K562 (cell line): Measurements from ENCODE around the gene NDUFV2. TPM values are rescaled to one million over a fixed set of nuclear protein-coding genes. Genes with fewer than 3 reads are reported as not detected.

Source experiments
- HCFC1 ChIP-seq: IDR thresholded peaks from 2 replicates; pipeline ENCODE4 v1.6.1; 2012; ENCODE audit warnings: low read depth, low read length, improper control_type of control experiment
- HDAC1 ChIP-seq, 2 experiments: fragments of 450-650 bp; IDR thresholded peaks; 2 replicates each; pipeline ENCODE4 v1.6.1; 2016 to 2017; ENCODE audit warnings: inconsistent platforms in 1 of 2, mild to moderate bottlenecking in 1 of 2, moderate library complexity in 1 of 2
- HEY1 ChIP-seq: fragments of 250-450 bp; sonication (Bioruptor Pico); IDR thresholded peaks from 2 replicates; pipeline ENCODE4 v1.5.0; 2020; ENCODE audit warnings: mild to moderate bottlenecking, moderate library complexity, borderline replicate concordance
- HIVEP1 ChIP-seq: fragments of 250-450 bp; sonication (Bioruptor Pico); IDR thresholded peaks from 2 replicates; pipeline ENCODE4 v1.4.0; 2020; ENCODE audit warnings: mild to moderate bottlenecking
- HMG20B ChIP-seq: fragments of 250-450 bp; sonication (Bioruptor Pico); IDR thresholded peaks from 2 replicates; pipeline ENCODE4 v1.5.0; 2021; ENCODE audit warnings: mild to moderate bottlenecking
- ILK ChIP-seq: fragments of 450-650 bp; IDR thresholded peaks from 2 replicates; pipeline ENCODE4 v1.6.1; 2016; ENCODE audit warnings: missing genetic modification characterization, low read depth, mild to moderate bottlenecking, missing compliant biosample characterization, moderate library complexity, borderline replicate concordance
- MAZ ChIP-seq, 2 experiments: fragments of 450-650 bp in 1 of 2; sonication (generic) in 1 of 2; formaldehyde crosslinking; IDR thresholded peaks in 1 of 2; conservative IDR thresholded peaks in 1 of 2; 2 replicates each; pipeline versions ENCODE4 v1.4.0 to v1.5.0; 2020; ENCODE audit warnings: mild to moderate bottlenecking in 1 of 2, missing genetic modification reagents in 1 of 2
- NELFE ChIP-seq: IDR thresholded peaks from 2 replicates; pipeline ENCODE4 v1.6.1; 2011; ENCODE audit warnings: mild to moderate bottlenecking; ENCODE audit not compliant: insufficient read depth, insufficient read length
- PML ChIP-seq: IDR thresholded peaks from 2 replicates; pipeline ENCODE4 v1.6.1; 2012; ENCODE audit warnings: low read length, inconsistent platforms
- RCOR1 ChIP-seq, 2 experiments: IDR thresholded peaks; 2 replicates each; pipeline ENCODE4 v1.6.1; 2012; ENCODE audit warnings: low read depth in 2 of 2, low read length in 2 of 2, borderline replicate concordance in 1 of 2, improper control_type of control experiment in 1 of 2
- TSC22D4 ChIP-seq: fragments of 450-650 bp; IDR thresholded peaks from 2 replicates; pipeline ENCODE4 v1.6.1; 2016; ENCODE audit warnings: missing genetic modification characterization, missing biosample characterization, control low read depth
- ZNF143 ChIP-seq: sonication (generic); formaldehyde crosslinking; IDR thresholded peaks from 2 replicates; pipeline ENCODE4 v1.9.0; 2022; ENCODE audit warnings: mild to moderate bottlenecking, missing genetic modification reagents
- ZNF165 ChIP-seq: fragments of 250-450 bp; sonication (Bioruptor Pico); IDR thresholded peaks from 2 replicates; pipeline ENCODE4 v1.4.0; 2020; ENCODE audit warnings: borderline replicate concordance
- ZNF224 ChIP-seq: sonication (generic); formaldehyde crosslinking; IDR thresholded peaks from 2 replicates; pipeline ENCODE4 v1.8.0; 2022; ENCODE audit warnings: mild to moderate bottlenecking, missing genetic modification reagents
- ZNF695 ChIP-seq: fragments of 450-650 bp; formaldehyde crosslinking; IDR thresholded peaks from 2 replicates; pipeline ENCODE4 v1.4.0; 2020; ENCODE audit warnings: mild to moderate bottlenecking, moderate library complexity
- polyA plus RNA-seq, 8 experiments: library from polyadenylated mRNA; depleted of rRNA in 4 of 8; stranded (reverse) in 5 of 8; unstranded in 3 of 8; fragments of >200 nt; fragmentation: Nextera tagmentation in 2 of 8; fragmentation: Illumina TruSeq in 1 of 8; extraction: Ambion mirVana in 2 of 8; extraction: Trizol in 1 of 8; gene quantifications; 2 replicates each; pipeline versions ENCODE4 v1.2.1 to v1.2.3, GENCODE V29; 2011 to 2014; ENCODE audit warnings: inconsistent platforms in 1 of 8, missing spikeins in 1 of 8
- total RNA-seq, 7 experiments: library from RNA; depleted of rRNA in 6 of 7; stranded (reverse); fragments of >200 nt in 6 of 7; fragmentation: Illumina TruSeq in 2 of 7; extraction: Trizol in 2 of 7; gene quantifications; 2 replicates each; pipeline versions ENCODE4 v1.2.1 to v1.2.3, GENCODE V29; 2011 to 2021; ENCODE audit warnings: low replicate concordance in 1 of 7
- TF ChIP-seq, protein P1 (sequence below), 3 experiments: IDR thresholded peaks in 2 of 3; conservative IDR thresholded peaks in 1 of 3; 2 replicates each; pipeline ENCODE4 v1.5.1; 2011 to 2012; ENCODE audit warnings: low read length in 3 of 3, mild to moderate bottlenecking in 3 of 3, control low read depth in 2 of 3, improper control_type of control experiment in 1 of 3, inconsistent platforms in 1 of 3, low read depth in 1 of 3, mixed read lengths in 1 of 3, moderate library complexity in 1 of 3; ENCODE audit not compliant: insufficient read depth in 2 of 3
- TF ChIP-seq, protein P2 (sequence below): IDR thresholded peaks from 3 replicates; pipeline ENCODE4 v1.6.1; 2011; ENCODE audit warnings: borderline replicate concordance, mild to moderate bottlenecking; ENCODE audit not compliant: insufficient read length, insufficient read depth
- TF ChIP-seq, protein P3 (sequence below), 2 experiments: fragments of 250-450 bp in 1 of 2; fragments of 450-650 bp in 1 of 2; sonication (Bioruptor Pico) in 1 of 2; IDR thresholded peaks; 2 replicates each; pipeline versions ENCODE4 v1.6.1 to v1.8.0; 2016 to 2021; ENCODE audit warnings: mild to moderate bottlenecking in 2 of 2, moderate library complexity in 2 of 2, missing compliant biosample characterization in 1 of 2, missing genetic modification characterization in 1 of 2
- TF ChIP-seq, protein P4 (sequence below): IDR thresholded peaks from 2 replicates; pipeline ENCODE4 v1.6.1; 2011; ENCODE audit warnings: borderline replicate concordance, low read depth, mild to moderate bottlenecking, moderate library complexity, low read length; ENCODE audit not compliant: insufficient read depth, poor library complexity, severe bottlenecking
- TF ChIP-seq, protein P5 (sequence below): fragments of 250-450 bp; sonication (Bioruptor Pico); IDR thresholded peaks from 2 replicates; pipeline ENCODE4 v1.5.0; 2020; ENCODE audit warnings: mild to moderate bottlenecking, borderline replicate concordance

NDUFV2 gene
- total and polyA plus RNA-seq, 9 of the 15 experiments (the other 6 are each of a cell fraction or from before 2014, with no cell fraction given), result 213 to 550 (median 384) TPM

DNA sequence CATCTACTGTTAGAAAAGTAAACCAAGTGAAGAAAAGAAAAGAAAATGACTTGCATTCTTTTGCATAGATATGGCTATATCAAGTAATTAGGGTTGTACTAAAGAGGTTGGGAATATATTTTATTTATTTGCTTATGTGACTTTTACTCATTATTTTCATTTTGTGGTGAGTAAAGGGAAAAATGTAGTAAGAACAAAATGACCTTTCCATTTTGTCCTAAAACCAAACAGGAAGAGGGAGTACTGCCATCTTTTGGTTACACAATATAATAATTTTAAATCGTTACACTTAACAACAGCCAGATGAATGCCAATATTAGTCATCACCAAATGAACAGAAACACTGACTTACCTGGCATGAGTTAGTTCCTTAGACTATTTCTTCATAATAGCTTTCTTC is 47.3 kb upstream of the NDUFV2 start (continued):
- TF ChIP-seq, protein P1, sequence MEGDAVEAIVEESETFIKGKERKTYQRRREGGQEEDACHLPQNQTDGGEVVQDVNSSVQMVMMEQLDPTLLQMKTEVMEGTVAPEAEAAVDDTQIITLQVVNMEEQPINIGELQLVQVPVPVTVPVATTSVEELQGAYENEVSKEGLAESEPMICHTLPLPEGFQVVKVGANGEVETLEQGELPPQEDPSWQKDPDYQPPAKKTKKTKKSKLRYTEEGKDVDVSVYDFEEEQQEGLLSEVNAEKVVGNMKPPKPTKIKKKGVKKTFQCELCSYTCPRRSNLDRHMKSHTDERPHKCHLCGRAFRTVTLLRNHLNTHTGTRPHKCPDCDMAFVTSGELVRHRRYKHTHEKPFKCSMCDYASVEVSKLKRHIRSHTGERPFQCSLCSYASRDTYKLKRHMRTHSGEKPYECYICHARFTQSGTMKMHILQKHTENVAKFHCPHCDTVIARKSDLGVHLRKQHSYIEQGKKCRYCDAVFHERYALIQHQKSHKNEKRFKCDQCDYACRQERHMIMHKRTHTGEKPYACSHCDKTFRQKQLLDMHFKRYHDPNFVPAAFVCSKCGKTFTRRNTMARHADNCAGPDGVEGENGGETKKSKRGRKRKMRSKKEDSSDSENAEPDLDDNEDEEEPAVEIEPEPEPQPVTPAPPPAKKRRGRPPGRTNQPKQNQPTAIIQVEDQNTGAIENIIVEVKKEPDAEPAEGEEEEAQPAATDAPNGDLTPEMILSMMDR (IDR thresholded peaks at IDR 0.05 in 2 of 3, conservative IDR thresholded peaks at IDR 0.05 in 1 of 3; ENCODE audit: insufficient read depth in 2 of 3, low read depth in 1 of 3, low read length in 3 of 3), result peak in 2 of 3 experiments; percentile 39 to 75; a peak in 3 of 6 replicates
- TF ChIP-seq, protein P2, sequence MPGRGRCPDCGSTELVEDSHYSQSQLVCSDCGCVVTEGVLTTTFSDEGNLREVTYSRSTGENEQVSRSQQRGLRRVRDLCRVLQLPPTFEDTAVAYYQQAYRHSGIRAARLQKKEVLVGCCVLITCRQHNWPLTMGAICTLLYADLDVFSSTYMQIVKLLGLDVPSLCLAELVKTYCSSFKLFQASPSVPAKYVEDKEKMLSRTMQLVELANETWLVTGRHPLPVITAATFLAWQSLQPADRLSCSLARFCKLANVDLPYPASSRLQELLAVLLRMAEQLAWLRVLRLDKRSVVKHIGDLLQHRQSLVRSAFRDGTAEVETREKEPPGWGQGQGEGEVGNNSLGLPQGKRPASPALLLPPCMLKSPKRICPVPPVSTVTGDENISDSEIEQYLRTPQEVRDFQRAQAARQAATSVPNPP, result no peak
- TF ChIP-seq TSC22D4, result no peak
- TF ChIP-seq HIVEP1 (CRISPR knock-in tag), result no peak
- peak in 1 of 2 experiments; percentile 35; a peak in 1 of 4 replicates for TF ChIP-seq MAZ (CRISPR knock-in tag; conservative IDR thresholded peaks at IDR 0.05 in 1 of 2, IDR thresholded peaks at IDR 0.05 in 1 of 2)
- TF ChIP-seq ILK (tag), result no peak
- no peak for TF ChIP-seq NELFE
- TF ChIP-seq, protein P3, sequence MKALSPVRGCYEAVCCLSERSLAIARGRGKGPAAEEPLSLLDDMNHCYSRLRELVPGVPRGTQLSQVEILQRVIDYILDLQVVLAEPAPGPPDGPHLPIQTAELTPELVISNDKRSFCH (CRISPR knock-in tag; IDR thresholded peaks at IDR 0.05), result no peak
- TF ChIP-seq, protein P3 (tag; IDR thresholded peaks at IDR 0.05), result peak; percentile 87
- no peak for TF ChIP-seq RCOR1 (IDR thresholded peaks at IDR 0.05; ENCODE audit: borderline replicate concordance in 1 of 2, low read depth in 2 of 2, low read length in 2 of 2)
- TF ChIP-seq ZNF695 (CRISPR knock-in tag), result no peak
- TF ChIP-seq, protein P4, sequence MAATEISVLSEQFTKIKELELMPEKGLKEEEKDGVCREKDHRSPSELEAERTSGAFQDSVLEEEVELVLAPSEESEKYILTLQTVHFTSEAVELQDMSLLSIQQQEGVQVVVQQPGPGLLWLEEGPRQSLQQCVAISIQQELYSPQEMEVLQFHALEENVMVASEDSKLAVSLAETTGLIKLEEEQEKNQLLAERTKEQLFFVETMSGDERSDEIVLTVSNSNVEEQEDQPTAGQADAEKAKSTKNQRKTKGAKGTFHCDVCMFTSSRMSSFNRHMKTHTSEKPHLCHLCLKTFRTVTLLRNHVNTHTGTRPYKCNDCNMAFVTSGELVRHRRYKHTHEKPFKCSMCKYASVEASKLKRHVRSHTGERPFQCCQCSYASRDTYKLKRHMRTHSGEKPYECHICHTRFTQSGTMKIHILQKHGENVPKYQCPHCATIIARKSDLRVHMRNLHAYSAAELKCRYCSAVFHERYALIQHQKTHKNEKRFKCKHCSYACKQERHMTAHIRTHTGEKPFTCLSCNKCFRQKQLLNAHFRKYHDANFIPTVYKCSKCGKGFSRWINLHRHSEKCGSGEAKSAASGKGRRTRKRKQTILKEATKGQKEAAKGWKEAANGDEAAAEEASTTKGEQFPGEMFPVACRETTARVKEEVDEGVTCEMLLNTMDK, result no peak
- TF ChIP-seq HCFC1, result no peak
- TF ChIP-seq HDAC1 (IDR thresholded peaks at IDR 0.05), result no peak
- TF ChIP-seq ZNF143 (CRISPR knock-in tag), result no peak
- TF ChIP-seq ZNF224 (CRISPR knock-in tag), result no peak
- no peak for TF ChIP-seq HEY1 (CRISPR knock-in tag)
- TF ChIP-seq ZNF165 (CRISPR knock-in tag), result no peak
- no peak for TF ChIP-seq PML
- TF ChIP-seq, protein P5, sequence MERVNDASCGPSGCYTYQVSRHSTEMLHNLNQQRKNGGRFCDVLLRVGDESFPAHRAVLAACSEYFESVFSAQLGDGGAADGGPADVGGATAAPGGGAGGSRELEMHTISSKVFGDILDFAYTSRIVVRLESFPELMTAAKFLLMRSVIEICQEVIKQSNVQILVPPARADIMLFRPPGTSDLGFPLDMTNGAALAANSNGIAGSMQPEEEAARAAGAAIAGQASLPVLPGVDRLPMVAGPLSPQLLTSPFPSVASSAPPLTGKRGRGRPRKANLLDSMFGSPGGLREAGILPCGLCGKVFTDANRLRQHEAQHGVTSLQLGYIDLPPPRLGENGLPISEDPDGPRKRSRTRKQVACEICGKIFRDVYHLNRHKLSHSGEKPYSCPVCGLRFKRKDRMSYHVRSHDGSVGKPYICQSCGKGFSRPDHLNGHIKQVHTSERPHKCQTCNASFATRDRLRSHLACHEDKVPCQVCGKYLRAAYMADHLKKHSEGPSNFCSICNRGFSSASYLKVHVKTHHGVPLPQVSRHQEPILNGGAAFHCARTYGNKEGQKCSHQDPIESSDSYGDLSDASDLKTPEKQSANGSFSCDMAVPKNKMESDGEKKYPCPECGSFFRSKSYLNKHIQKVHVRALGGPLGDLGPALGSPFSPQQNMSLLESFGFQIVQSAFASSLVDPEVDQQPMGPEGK (CRISPR knock-in tag), result no peak
- no peak for TF ChIP-seq HMG20B (CRISPR knock-in tag)
